Skin of body (tissue), 3 donors: ENCODE measurements around the gene RPL39. TPM values are rescaled to one million over a fixed set of nuclear protein-coding genes. Genes with fewer than 3 reads are reported as not detected.
A peak's percentile ranks its signal among the peaks of the same experiment; 100 is the strongest.
"Not testable (repeated sequence)": the region's sequence is repeated elsewhere in the genome, so short reads cannot be mapped to it uniquely, and the experiment has no call there.

Experiments
- DNase-seq: peaks from one replicate; lab custom pipeline; 2025; lab: John Stamatoyannopoulos, UW
- small RNA-seq: library from RNA; depleted of rRNA; stranded (forward); fragments of <200 nt; gene quantifications from one replicate; pipeline ENCODE3, GENCODE V24; 2014; ENCODE audit warnings: low replicate concordance
- total RNA-seq: library from RNA; depleted of rRNA; stranded (reverse); fragments of >200 nt; gene quantifications from one replicate; pipeline ENCODE4 v1.2.3, GENCODE V29; 2014

The RPL39 gene
- total RNA-seq, 1 donor from 2014 or later, result 2,477 TPM

- DNase-seq, result no peak
These were observed 28.2 kb downstream of the RPL39 start for GRCh38 chrX:119763181-119763580.

GRCh38 chrX:119762718-119763117 is 28.7 kb downstream of the RPL39 start:
- no peak for DNase-seq

GRCh38 chrX:119760026-119760877 is 31.2 kb downstream of the RPL39 start:
- DNase-seq, result no peak

GRCh38 chrX:119759248-119759766 is 32.1 kb downstream of the RPL39 start:
- no peak for DNase-seq

- DNase-seq, result no peak
These were observed 32.6 kb downstream of the RPL39 start for GRCh38 chrX:119758731-119759247.

- DNase-seq, result no peak
These were observed 33.3 kb downstream of the RPL39 start, which contains the start of gene SOWAHD for GRCh38 chrX:119757979-119758730. TSS of gene SOWAHD (plus strand) at chrX:119758588. CDS start at chrX:119758668, 80 bp downstream.

- no peak for DNase-seq
These were observed 33.8 kb downstream of the RPL39 start for GRCh38 chrX:119757646-119757978.

GRCh38 chrX:119756926-119757635 is 34.3 kb downstream of the RPL39 start:
- DNase-seq, result no peak

- no peak for DNase-seq
These were observed 35.4 kb downstream of the RPL39 start for GRCh38 chrX:119755981-119756533.

- peak; percentile 4 for DNase-seq
These were observed 37.7 kb downstream of the RPL39 start for GRCh38 chrX:119753639-119754257.

GRCh38 chrX:119753001-119753400 is 38.4 kb downstream of the RPL39 start:
- DNase-seq, result no peak

GRCh38 chrX:119750751-119751150 is 40.7 kb downstream of the RPL39 start:
- DNase-seq, result not testable (repeated sequence)

- not testable (repeated sequence) for DNase-seq
These were observed 41.3 kb downstream of the RPL39 start for GRCh38 chrX:119750131-119750530.

- DNase-seq, result no peak
These were observed 46.1 kb downstream of the RPL39 start for GRCh38 chrX:119745283-119745848.

- no peak for DNase-seq
These were observed 52.7 kb downstream of the RPL39 start for GRCh38 chrX:119738742-119739141.

Small RNA genes within 50 kb of the gene (small RNA-seq; reads per million reads assigned to genes)
- gene SNORA69, result not detected

Other genes with a start within 250 kb of the RPL39 start
- gene STEEP1, start 226.2 kb downstream of the RPL39 start, total RNA-seq, result 34.3 TPM
- gene UBE2A, start 217.1 kb downstream of the RPL39 start, total RNA-seq, result 31.0 TPM
- 8.1 TPM for gene NKRF, start 185.2 kb downstream of the RPL39 start, total RNA-seq
- 17.2 TPM for gene SEPTIN6, start 98.5 kb downstream of the RPL39 start, total RNA-seq
- gene SOWAHD, start 33.0 kb downstream of the RPL39 start, total RNA-seq, result 0.79 TPM
- gene UPF3B, start 61.3 kb upstream of the RPL39 start, total RNA-seq, result 4.6 TPM
- gene RNF113A, start 80.1 kb upstream of the RPL39 start, total RNA-seq, result 9.0 TPM
- 51.3 TPM for gene NDUFA1, start 80.2 kb upstream of the RPL39 start, total RNA-seq
- not detected for gene AKAP14, start 104.3 kb upstream of the RPL39 start, total RNA-seq
- 6.6 TPM for gene NKAP, start 152.1 kb upstream of the RPL39 start, total RNA-seq